Left ventricle myocardium inferior (tissue), 1 donor: Measurements from ENCODE around the gene SYNRG. TPM values are rescaled to one million over a fixed set of nuclear protein-coding genes. Genes with fewer than 3 reads are reported as not detected.

ENCODE experiments used
- DNase-seq: peaks from one replicate; pipeline ENCODE4 v3.0.0-alpha.2; 2020
- H3K27ac ChIP-seq: fragments of 200-600 bp; replicated peaks from 2 replicates; pipeline ENCODE4 v1.8.0; 2021
- H3K27me3 ChIP-seq: fragments of 200-600 bp; 2 replicates; pipeline ENCODE4 v1.8.0; 2021; ENCODE audit warnings: low read depth
- H3K36me3 ChIP-seq: fragments of 200-600 bp; 2 replicates; pipeline ENCODE4 v1.8.0; 2021
- H3K4me1 ChIP-seq: fragments of 200-600 bp; 2 replicates; pipeline ENCODE4 v1.8.0; 2021
- H3K4me3 ChIP-seq: fragments of 200-600 bp; 2 replicates; pipeline ENCODE4 v1.8.0; 2021; ENCODE audit warnings: mild to moderate bottlenecking, moderate library complexity
- H3K9me3 ChIP-seq: fragments of 200-600 bp; replicated peaks from 2 replicates; pipeline ENCODE4 v1.8.0; 2021
- CTCF ChIP-seq: fragments of 200-600 bp; IDR thresholded peaks from 2 replicates; pipeline ENCODE4 v1.8.0; 2021; ENCODE audit warnings: antibody characterized with exemption, mild to moderate bottlenecking, borderline replicate concordance
- intact Hi-C: fragments of 100-400 bp; cut with micrococcal nuclease; formaldehyde crosslinking; loops from one replicate; pipeline ENCODE4 v1.11.0; 2022
- total RNA-seq: library from RNA; stranded (reverse); fragmentation: NEBNext Ultra II Directional; extraction: Animal tissue kit (Norgen Biotek cat#: 25700); gene quantifications from one replicate; pipeline ENCODE4 v1.2.1, GENCODE V29; 2021
- donor health status: DM: no; HTN: yes; CAD: no; lungs with severe emphysema.

The SYNRG gene
- total RNA-seq, 1 donor from 2014 or later: 33.0 TPM

- no peaks in the 10 kb centered on the region for H3K9me3 ChIP-seq
- DNase-seq: peak; percentile 35
- H3K4me3 ChIP-seq: peak overlapping the region; percentile 94
- peak overlapping the region; percentile 94 for H3K27ac ChIP-seq
- TF ChIP-seq CTCF: no peak
- intact Hi-C loops: loop anchor here (5.0 kb wide), 1 partner anchor 81 kb away; the partner anchor contains the start of genes ACACA and TADA2A
- H3K36me3 ChIP-seq: no peaks in the 10 kb centered on the region
- H3K4me1 ChIP-seq: peaks cover 59% of the 10 kb centered on the region
- no peaks in the 10 kb centered on the region for H3K27me3 ChIP-seq
Measured at GRCh38 chr17:37488607-37489196, 120.5 kb downstream of the SYNRG start.

GRCh38 chr17:37488009-37488604, 121.1 kb downstream of the SYNRG start:
- Histone ChIP-seq H3K4me3 (peak overlapping the region; percentile 94), H3K27ac (peak overlapping the region; percentile 94), H3K4me1 (peaks cover 59% of the 10 kb centered on the region), H3K36me3 (no peaks in the 10 kb centered on the region), H3K27me3 (no peaks in the 10 kb centered on the region), H3K9me3 (no peaks in the 10 kb centered on the region)
- intact Hi-C loops: loop anchor here (5.0 kb wide), 1 partner anchor 81 kb away; the partner anchor contains the start of genes ACACA and TADA2A
- no peak for TF ChIP-seq CTCF
- no peak for DNase-seq

GRCh38 chr17:37485938-37486570, 123.2 kb downstream of the SYNRG start:
- no peaks in the 10 kb centered on the region for H3K9me3 ChIP-seq
- no peaks in the 10 kb centered on the region for H3K27me3 ChIP-seq
- intact Hi-C loops: loop anchor here (5.0 kb wide), 1 partner anchor 79 kb away; the partner anchor contains the start of genes ACACA and TADA2A
- TF ChIP-seq CTCF: no peak
- no peak for DNase-seq
- no peaks in the 10 kb centered on the region for H3K36me3 ChIP-seq
- H3K4me3 ChIP-seq: no peak overlapping the region
- H3K27ac ChIP-seq: no peak overlapping the region
- H3K4me1 ChIP-seq: peaks cover 51% of the 10 kb centered on the region

GRCh38 chr17:37483311-37484039, 125.7 kb downstream of the SYNRG start:
- Histone ChIP-seq H3K27me3 (no peaks in the 10 kb centered on the region), H3K9me3 (no peaks in the 10 kb centered on the region), H3K27ac (no peak overlapping the region), H3K4me1 (peaks cover 30% of the 10 kb centered on the region), H3K4me3 (no peak overlapping the region), H3K36me3 (peaks cover 9% of the 10 kb centered on the region)
- no peak for DNase-seq
- TF ChIP-seq CTCF: no peak
- intact Hi-C loops: no loop called here

- Histone ChIP-seq H3K27ac (no peak overlapping the region), H3K4me3 (no peak overlapping the region), H3K36me3 (peaks cover 28% of the 10 kb centered on the region), H3K9me3 (no peaks in the 10 kb centered on the region), H3K27me3 (no peaks in the 10 kb centered on the region), H3K4me1 (peaks cover 43% of the 10 kb centered on the region)
- DNase-seq: no peak
- intact Hi-C loops: no loop called here
- no peak for TF ChIP-seq CTCF
Measured at GRCh38 chr17:37481001-37481665, 128.1 kb downstream of the SYNRG start.
